ENCODE measurements around the gene ASCL2. TPM values are rescaled to one million over a fixed set of nuclear protein-coding genes. Genes with fewer than 3 reads are reported as not detected.

The ASCL2 gene
- total and polyA plus RNA-seq, 7 donors: 0.03 to 0.08 TPM; not detected in 5

DNA sequence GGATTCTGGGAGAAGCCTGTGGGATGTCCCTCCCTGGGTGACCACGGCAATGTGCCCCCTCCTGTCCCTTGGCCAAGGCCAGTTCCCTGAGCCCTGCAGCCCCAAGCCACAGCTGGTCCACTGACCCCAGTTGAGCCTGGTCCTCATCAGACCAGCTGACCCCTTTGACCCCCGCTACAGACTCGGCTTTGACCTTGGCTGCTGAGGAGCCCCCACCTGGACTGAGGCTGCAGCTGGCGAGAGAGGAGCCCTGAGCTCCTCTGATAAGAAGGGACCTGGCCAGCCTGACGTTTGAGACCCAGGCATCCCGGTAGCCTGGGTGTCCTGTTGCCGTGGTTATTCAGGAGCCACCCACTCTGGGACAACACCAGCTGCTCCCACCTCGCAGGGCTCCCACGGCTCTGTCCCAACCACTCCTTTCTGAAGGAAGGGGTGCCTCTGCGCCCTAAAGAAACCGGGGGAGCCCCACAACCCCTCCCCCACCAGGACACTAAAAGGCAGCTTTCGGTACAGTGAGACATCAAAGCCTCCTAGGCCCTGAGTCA, 3.0 kb downstream of the ASCL2 start:
- Histone ChIP-seq H3K27ac (no peak overlapping the region), H3K36me3 (ENCODE audit: insufficient read depth in 1 of 2, low read depth in 1 of 2) (no peaks in the 10 kb centered on the region), H3K4me1 (peaks cover 4% of the 10 kb centered on the region), H3K4me3 (no peak overlapping the region), H3K9me3 (no peaks in the 10 kb centered on the region), H3K27me3 (ENCODE audit: insufficient read depth in 3 of 3, low read length in 2 of 3) (peaks cover 0 to 77% (median 28%) of the 10 kb centered on the region in 3 donors)
- no peak for ATAC-seq
- intact Hi-C loops (cut with DNase I): no loop called here
- WGBS, 3 donors: 65 to 74% (median 69%) methylated on average over 12 of the region's 12 CpGs
- TF ChIP-seq, protein P1, sequence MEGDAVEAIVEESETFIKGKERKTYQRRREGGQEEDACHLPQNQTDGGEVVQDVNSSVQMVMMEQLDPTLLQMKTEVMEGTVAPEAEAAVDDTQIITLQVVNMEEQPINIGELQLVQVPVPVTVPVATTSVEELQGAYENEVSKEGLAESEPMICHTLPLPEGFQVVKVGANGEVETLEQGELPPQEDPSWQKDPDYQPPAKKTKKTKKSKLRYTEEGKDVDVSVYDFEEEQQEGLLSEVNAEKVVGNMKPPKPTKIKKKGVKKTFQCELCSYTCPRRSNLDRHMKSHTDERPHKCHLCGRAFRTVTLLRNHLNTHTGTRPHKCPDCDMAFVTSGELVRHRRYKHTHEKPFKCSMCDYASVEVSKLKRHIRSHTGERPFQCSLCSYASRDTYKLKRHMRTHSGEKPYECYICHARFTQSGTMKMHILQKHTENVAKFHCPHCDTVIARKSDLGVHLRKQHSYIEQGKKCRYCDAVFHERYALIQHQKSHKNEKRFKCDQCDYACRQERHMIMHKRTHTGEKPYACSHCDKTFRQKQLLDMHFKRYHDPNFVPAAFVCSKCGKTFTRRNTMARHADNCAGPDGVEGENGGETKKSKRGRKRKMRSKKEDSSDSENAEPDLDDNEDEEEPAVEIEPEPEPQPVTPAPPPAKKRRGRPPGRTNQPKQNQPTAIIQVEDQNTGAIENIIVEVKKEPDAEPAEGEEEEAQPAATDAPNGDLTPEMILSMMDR (IDR thresholded peaks at IDR 0.05): no peak
- DNase-seq: peak in 1 of 2 donors; percentile 47

DNA sequence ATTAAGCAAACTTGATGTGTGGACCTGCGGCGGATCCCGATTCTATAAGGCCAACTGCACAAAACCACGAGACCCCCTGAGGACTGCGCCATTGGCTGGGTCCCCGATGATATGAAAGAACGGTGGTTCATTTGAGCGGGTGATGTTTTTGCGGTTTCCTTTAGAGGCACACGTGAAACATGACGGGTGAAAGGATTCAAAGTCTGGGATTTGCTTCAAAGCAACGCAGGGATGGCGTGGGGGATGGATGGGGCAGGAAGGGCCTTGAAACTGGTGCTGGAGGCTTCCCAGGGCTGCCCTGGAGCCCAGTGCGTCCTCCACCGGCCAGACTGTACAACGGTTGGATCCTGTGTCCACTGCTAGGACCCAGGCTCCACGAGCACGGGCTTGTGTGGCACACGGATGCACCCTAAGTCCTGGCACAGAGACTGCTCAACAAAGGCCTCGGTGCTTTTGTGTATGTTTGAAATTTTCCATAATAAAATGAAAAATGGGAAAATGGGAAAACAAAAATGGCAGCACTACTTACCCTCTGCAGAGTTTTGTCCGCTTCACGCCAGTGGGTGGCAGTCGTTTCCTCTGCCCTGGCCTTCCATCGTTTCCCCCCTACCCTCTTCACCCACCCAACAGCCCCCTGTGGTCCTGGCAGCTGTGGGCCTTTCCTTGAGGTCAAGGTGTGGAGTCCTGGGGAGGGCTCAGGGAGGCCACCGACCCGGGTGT, 3.6 kb downstream of the ASCL2 start:
- TF ChIP-seq, protein P1 (IDR thresholded peaks at IDR 0.05): no peak
- 87 to 89% (median 89%) methylated on average over 26 of the region's 26 CpGs for WGBS, 3 donors
- Histone ChIP-seq H3K36me3 (ENCODE audit: insufficient read depth in 1 of 2, low read depth in 1 of 2) (no peaks in the 10 kb centered on the region), H3K4me3 (no peak overlapping the region), H3K27ac (no peak overlapping the region), H3K9me3 (no peaks in the 10 kb centered on the region), H3K27me3 (ENCODE audit: insufficient read depth in 3 of 3, low read length in 2 of 3) (peaks cover 0 to 77% (median 23%) of the 10 kb centered on the region in 3 donors), H3K4me1 (peaks cover 4% of the 10 kb centered on the region)
- intact Hi-C loops (cut with DNase I): no loop called here
- peak in 1 of 2 donors; percentile 25 for DNase-seq
- no peak for ATAC-seq

DNA sequence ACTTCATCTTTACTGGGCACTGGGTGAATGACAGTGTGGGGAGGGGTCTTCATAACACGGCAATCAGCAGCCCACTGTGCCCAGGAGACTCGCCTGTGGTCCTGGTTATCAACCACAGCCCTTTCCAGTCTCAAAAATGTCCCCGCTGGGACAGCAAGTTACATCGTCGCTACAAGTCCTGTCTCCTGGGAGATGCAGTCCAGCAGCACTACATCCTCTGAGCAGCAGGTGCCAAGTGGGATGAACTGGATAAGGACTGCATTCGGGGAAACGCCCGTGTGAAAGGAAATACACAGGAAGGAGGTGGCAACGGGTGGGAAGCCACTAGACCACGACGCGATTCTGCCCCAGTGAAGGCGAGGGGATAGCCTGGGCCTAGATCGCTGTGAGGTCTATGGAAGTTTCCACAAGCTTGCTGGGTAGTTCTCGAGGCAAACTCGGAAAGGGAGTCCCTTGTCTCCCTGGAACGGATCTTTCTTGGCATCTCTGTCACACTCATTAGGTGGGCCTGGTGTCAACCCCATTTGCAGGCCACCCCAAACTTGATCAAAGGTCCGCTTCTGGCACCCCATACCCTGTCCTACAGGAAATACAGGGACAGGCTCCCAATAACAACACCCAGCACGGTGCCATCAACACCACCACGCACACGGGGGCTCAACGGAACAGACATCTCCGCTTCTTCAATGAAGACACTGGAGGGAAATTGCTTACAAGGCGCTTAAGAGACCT, 4.4 kb downstream of the ASCL2 start:
- Histone ChIP-seq H3K4me1 (peaks cover 4% of the 10 kb centered on the region), H3K36me3 (ENCODE audit: insufficient read depth in 1 of 2, low read depth in 1 of 2) (no peaks in the 10 kb centered on the region), H3K9me3 (no peaks in the 10 kb centered on the region), H3K4me3 (no peak overlapping the region), H3K27me3 (ENCODE audit: insufficient read depth in 3 of 3, low read length in 2 of 3) (peaks cover 0 to 75% (median 26%) of the 10 kb centered on the region in 3 donors), H3K27ac (no peak overlapping the region)
- WGBS, 3 donors: 65 to 70% (median 66%) methylated on average over 24 of the region's 24 CpGs
- DNase-seq (peak in 1 of 2 donors; percentile 23), ATAC-seq (no peak)
- TF ChIP-seq, protein P1 (IDR thresholded peaks at IDR 0.05): no peak
- intact Hi-C loops (cut with DNase I): no loop called here

DNA sequence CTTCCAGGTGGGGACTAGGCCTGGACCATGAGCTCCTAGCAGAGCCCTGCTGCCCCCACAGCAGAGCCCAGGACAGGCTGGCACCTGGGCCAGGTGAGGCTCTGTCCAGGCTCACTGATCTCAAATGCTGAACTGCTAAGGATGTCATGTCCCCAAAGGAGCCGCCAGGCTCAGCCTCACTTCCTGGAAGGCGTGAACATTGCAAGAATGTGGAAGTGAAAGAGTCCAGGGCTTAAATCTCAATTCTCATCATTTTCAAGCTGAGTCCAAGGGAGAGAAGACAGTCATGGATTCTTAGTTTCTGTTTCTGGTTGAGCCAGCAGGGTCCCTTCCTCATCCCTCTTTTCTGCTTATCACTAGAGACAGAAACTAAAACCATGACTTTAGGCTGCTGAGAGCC, 5.0 kb downstream of the ASCL2 start:
- ATAC-seq: no peak
- 45 to 58% (median 45%) methylated on average over 2 of the region's 2 CpGs for WGBS, 3 donors

More for the DNA sequence above, 5.0 kb downstream of the ASCL2 start:
- no peak overlapping the region for H3K27ac ChIP-seq
- H3K36me3 ChIP-seq (ENCODE audit: insufficient read depth in 1 of 2, low read depth in 1 of 2): no peaks in the 10 kb centered on the region
- TF ChIP-seq, protein P1 (IDR thresholded peaks at IDR 0.05): no peak
- H3K4me3 ChIP-seq: no peak overlapping the region
- intact Hi-C loops (cut with DNase I): no loop called here
- H3K27me3 ChIP-seq (ENCODE audit: insufficient read depth in 3 of 3, low read length in 2 of 3): peaks cover 0 to 75% (median 22%) of the 10 kb centered on the region in 3 donors
- peaks cover 3% of the 10 kb centered on the region for H3K4me1 ChIP-seq
- DNase-seq: peak in 1 of 2 donors; percentile 54
- no peaks in the 10 kb centered on the region for H3K9me3 ChIP-seq

All from psoas muscle (tissue), 8 donors.